ENCODE data around the gene SH3PXD2A.

Gene SH3PXD2A

GRCh38 chr10:103787331-103787730 is 68.0 kb downstream of the SH3PXD2A start:
- H3K14ac ChIP-seq (ENCODE audit: low read length): no peak overlapping the region
- H3K4me1 ChIP-seq (ENCODE audit: control insufficient read depth in 1 of 2, insufficient read depth in 2 of 2, low read length in 2 of 2): peaks cover 0 to 3% of the 10 kb centered on the region in 2 experiments
- H2AK5ac ChIP-seq (ENCODE audit: low read length): no peak overlapping the region
- DNase-seq: no peak
- no peak overlapping the region for H3K23ac ChIP-seq (ENCODE audit: low read length)
- H3K9ac ChIP-seq (ENCODE audit: low read length): no peak overlapping the region
- no CpG with 5 or more reads among the region's 3 CpGs for WGBS (ENCODE audit: extremely low coverage, insufficient coverage, insufficient read length)
- no peak overlapping the region for H2BK120ac ChIP-seq (ENCODE audit: insufficient read depth, low read length, poor library complexity)
- H3K9me3 ChIP-seq (ENCODE audit: insufficient read depth, low read depth, low read length): no peaks in the 10 kb centered on the region
- H2BK12ac ChIP-seq (ENCODE audit: low read length): no peak overlapping the region
- no peak overlapping the region for H4K12ac ChIP-seq (ENCODE audit: low read depth, low read length)
- H2BK5ac ChIP-seq (ENCODE audit: low read depth, low read length, poor library complexity): no peak overlapping the region
- no peak overlapping the region for H3K27ac ChIP-seq (ENCODE audit: low read depth, low read length)
- no peaks in the 10 kb centered on the region for H3K27me3 ChIP-seq (ENCODE audit: insufficient read depth, low read length)
- no peaks in the 10 kb centered on the region for H3K36me3 ChIP-seq (ENCODE audit: control insufficient read depth in 1 of 2, insufficient read depth in 2 of 2, low read length in 2 of 2)
- no peak overlapping the region for H3K4me3 ChIP-seq (ENCODE audit: low read depth, low read length)
- H4K91ac ChIP-seq (ENCODE audit: low read depth, low read length): no peak overlapping the region
- no peak overlapping the region for H4K8ac ChIP-seq (ENCODE audit: low read depth, low read length)
- no peaks in the 10 kb centered on the region for H3K79me2 ChIP-seq (ENCODE audit: control insufficient read depth, insufficient read depth, low read length, poor library complexity)
- H3K4ac ChIP-seq (ENCODE audit: low read depth, low read length): no peak overlapping the region
- no peak overlapping the region for H2AFZ ChIP-seq (ENCODE audit: insufficient read depth, low read length, poor library complexity)
- no peak overlapping the region for H3K18ac ChIP-seq (ENCODE audit: low read length)
- no peak overlapping the region for H3K4me2 ChIP-seq (ENCODE audit: low read length)
- H3K79me1 ChIP-seq (ENCODE audit: low read length): no peaks in the 10 kb centered on the region

- H3K79me1 ChIP-seq (ENCODE audit: low read length): no peaks in the 10 kb centered on the region
- H2BK5ac ChIP-seq (ENCODE audit: low read depth, low read length, poor library complexity): no peak overlapping the region
- no peak overlapping the region for H3K4ac ChIP-seq (ENCODE audit: low read depth, low read length)
- DNase-seq: no peak
- no peaks in the 10 kb centered on the region for H3K27me3 ChIP-seq (ENCODE audit: insufficient read depth, low read length)
- no peak overlapping the region for H3K23ac ChIP-seq (ENCODE audit: low read length)
- H4K12ac ChIP-seq (ENCODE audit: low read depth, low read length): no peak overlapping the region
- no peak overlapping the region for H3K9ac ChIP-seq (ENCODE audit: low read length)
- no peak overlapping the region for H2AK5ac ChIP-seq (ENCODE audit: low read length)
- no peak overlapping the region for H3K27ac ChIP-seq (ENCODE audit: low read depth, low read length)
- no peaks in the 10 kb centered on the region for H3K9me3 ChIP-seq (ENCODE audit: insufficient read depth, low read depth, low read length)
- no peak overlapping the region for H2BK12ac ChIP-seq (ENCODE audit: low read length)
- H3K18ac ChIP-seq (ENCODE audit: low read length): no peak overlapping the region
- H3K4me3 ChIP-seq (ENCODE audit: low read depth, low read length): no peak overlapping the region
- H3K14ac ChIP-seq (ENCODE audit: low read length): no peak overlapping the region
- no CpG with 5 or more reads among the region's 4 CpGs for WGBS (ENCODE audit: extremely low coverage, insufficient coverage, insufficient read length)
- H4K8ac ChIP-seq (ENCODE audit: low read depth, low read length): no peak overlapping the region
- H2BK120ac ChIP-seq (ENCODE audit: insufficient read depth, low read length, poor library complexity): no peak overlapping the region
- no peak overlapping the region for H3K4me2 ChIP-seq (ENCODE audit: low read length)
- H4K91ac ChIP-seq (ENCODE audit: low read depth, low read length): no peak overlapping the region
- no peaks in the 10 kb centered on the region for H3K36me3 ChIP-seq (ENCODE audit: control insufficient read depth in 1 of 2, insufficient read depth in 2 of 2, low read length in 2 of 2)
- peaks cover 0 to 3% of the 10 kb centered on the region in 2 experiments for H3K4me1 ChIP-seq (ENCODE audit: control insufficient read depth in 1 of 2, insufficient read depth in 2 of 2, low read length in 2 of 2)
- H2AFZ ChIP-seq (ENCODE audit: insufficient read depth, low read length, poor library complexity): no peak overlapping the region
- no peaks in the 10 kb centered on the region for H3K79me2 ChIP-seq (ENCODE audit: control insufficient read depth, insufficient read depth, low read length, poor library complexity)
Measured at GRCh38 chr10:103786020-103786419, 69.4 kb downstream of the SH3PXD2A start.

GRCh38 chr10:103784723-103785418 is 70.5 kb downstream of the SH3PXD2A start:
- Histone ChIP-seq H3K4me1 (ENCODE audit: control insufficient read depth in 1 of 2, insufficient read depth in 2 of 2, low read length in 2 of 2) (peaks cover 0 to 3% of the 10 kb centered on the region in 2 experiments), H2BK5ac (ENCODE audit: low read depth, low read length, poor library complexity) (no peak overlapping the region)
- WGBS (ENCODE audit: extremely low coverage, insufficient coverage, insufficient read length): no CpG with 5 or more reads among the region's 9 CpGs

GRCh38 chr10:103784089-103784488 is 71.3 kb downstream of the SH3PXD2A start:
- Histone ChIP-seq H4K12ac (ENCODE audit: low read depth, low read length) (no peak overlapping the region), H3K9ac (ENCODE audit: low read length) (no peak overlapping the region), H3K14ac (ENCODE audit: low read length) (no peak overlapping the region), H2BK5ac (ENCODE audit: low read depth, low read length, poor library complexity) (no peak overlapping the region), H3K27ac (ENCODE audit: low read depth, low read length) (no peak overlapping the region), H3K9me3 (ENCODE audit: insufficient read depth, low read depth, low read length) (no peaks in the 10 kb centered on the region), H2BK12ac (ENCODE audit: low read length) (no peak overlapping the region), H2BK120ac (ENCODE audit: insufficient read depth, low read length, poor library complexity) (no peak overlapping the region), H4K8ac (ENCODE audit: low read depth, low read length) (no peak overlapping the region), H2AFZ (ENCODE audit: insufficient read depth, low read length, poor library complexity) (no peak overlapping the region), H2AK5ac (ENCODE audit: low read length) (no peak overlapping the region), H3K4me2 (ENCODE audit: low read length) (no peak overlapping the region), H3K18ac (ENCODE audit: low read length) (no peak overlapping the region), H3K27me3 (ENCODE audit: insufficient read depth, low read length) (no peaks in the 10 kb centered on the region), H3K79me1 (ENCODE audit: low read length) (no peaks in the 10 kb centered on the region), H3K4me1 (ENCODE audit: control insufficient read depth in 1 of 2, insufficient read depth in 2 of 2, low read length in 2 of 2) (peaks cover 0 to 3% of the 10 kb centered on the region in 2 experiments), H3K79me2 (ENCODE audit: control insufficient read depth, insufficient read depth, low read length, poor library complexity) (no peaks in the 10 kb centered on the region), H4K91ac (ENCODE audit: low read depth, low read length) (no peak overlapping the region), H3K4me3 (ENCODE audit: low read depth, low read length) (no peak overlapping the region), H3K36me3 (ENCODE audit: control insufficient read depth in 1 of 2, insufficient read depth in 2 of 2, low read length in 2 of 2) (no peaks in the 10 kb centered on the region), H3K23ac (ENCODE audit: low read length) (no peak overlapping the region), H3K4ac (ENCODE audit: low read depth, low read length) (no peak overlapping the region)
- DNase-seq: no peak
- no CpG with 5 or more reads among the region's 8 CpGs for WGBS (ENCODE audit: extremely low coverage, insufficient coverage, insufficient read length)

More at GRCh38 chr10:103784723-103785418, 70.5 kb downstream of the SH3PXD2A start:
- no peak overlapping the region for H3K18ac ChIP-seq (ENCODE audit: low read length)
- no peak overlapping the region for H3K9ac ChIP-seq (ENCODE audit: low read length)
- H3K36me3 ChIP-seq (ENCODE audit: control insufficient read depth in 1 of 2, insufficient read depth in 2 of 2, low read length in 2 of 2): no peaks in the 10 kb centered on the region
- DNase-seq: no peak
- H3K23ac ChIP-seq (ENCODE audit: low read length): no peak overlapping the region
- H2AFZ ChIP-seq (ENCODE audit: insufficient read depth, low read length, poor library complexity): no peak overlapping the region
- H3K79me2 ChIP-seq (ENCODE audit: control insufficient read depth, insufficient read depth, low read length, poor library complexity): no peaks in the 10 kb centered on the region
- H3K79me1 ChIP-seq (ENCODE audit: low read length): no peaks in the 10 kb centered on the region
- no peaks in the 10 kb centered on the region for H3K9me3 ChIP-seq (ENCODE audit: insufficient read depth, low read depth, low read length)
- no peak overlapping the region for H3K4ac ChIP-seq (ENCODE audit: low read depth, low read length)
- no peak overlapping the region for H4K12ac ChIP-seq (ENCODE audit: low read depth, low read length)
- no peak overlapping the region for H4K8ac ChIP-seq (ENCODE audit: low read depth, low read length)
- H4K91ac ChIP-seq (ENCODE audit: low read depth, low read length): no peak overlapping the region
- no peak overlapping the region for H2BK120ac ChIP-seq (ENCODE audit: insufficient read depth, low read length, poor library complexity)
- no peak overlapping the region for H2AK5ac ChIP-seq (ENCODE audit: low read length)
- H3K4me2 ChIP-seq (ENCODE audit: low read length): no peak overlapping the region
- no peak overlapping the region for H3K14ac ChIP-seq (ENCODE audit: low read length)
- H3K4me3 ChIP-seq (ENCODE audit: low read depth, low read length): no peak overlapping the region
- no peak overlapping the region for H3K27ac ChIP-seq (ENCODE audit: low read depth, low read length)
- H2BK12ac ChIP-seq (ENCODE audit: low read length): no peak overlapping the region
- H3K27me3 ChIP-seq (ENCODE audit: insufficient read depth, low read length): no peaks in the 10 kb centered on the region

Measured in trophoblast cell (in vitro differentiated cells and primary cell).